Stomach (tissue), 4 donors: ENCODE data around the gene CHRND.

Experiments
- CTCF ChIP-seq, 7 experiments: fragments of 450-650 bp in 4 of 7; fragments of 200-600 bp in 3 of 7; sonication (generic) in 3 of 7; IDR thresholded peaks; one replicate each; pipeline ENCODE4 v1.5.1; 2016 to 2019; ENCODE audit warnings: antibody characterized with exemption in 7 of 7, control low read depth in 2 of 7, mild to moderate bottlenecking in 1 of 7
- EP300 ChIP-seq: sonication (generic); formaldehyde crosslinking; IDR thresholded peaks from one replicate; pipeline ENCODE4 v1.6.1; 2017; ENCODE audit warnings: antibody characterized with exemption
- POLR2A ChIP-seq, 4 donors: fragments of 450-650 bp; IDR thresholded peaks; one replicate each; pipeline ENCODE4 v1.6.1; 2016; ENCODE audit warnings: antibody characterized with exemption in 4 of 4, control low read depth in 2 of 4, mild to moderate bottlenecking in 1 of 4, moderate library complexity in 1 of 4
- POLR2AphosphoS5 ChIP-seq, 3 donors: sonication (generic); formaldehyde crosslinking; IDR thresholded peaks; one replicate each; pipeline ENCODE4 v1.6.1; 2016; ENCODE audit warnings: antibody characterized with exemption in 3 of 3

- no peak for TF ChIP-seq POLR2AphosphoS5 (IDR thresholded peaks at IDR 0.05)
- no peak for TF ChIP-seq CTCF (IDR thresholded peaks at IDR 0.05)
- no peak for TF ChIP-seq POLR2A (IDR thresholded peaks at IDR 0.05)
- TF ChIP-seq EP300, result no peak
These were observed 31.4 kb upstream of the CHRND start for GRCh38 chr2:232494542-232494941.
